Adipocyte (in vitro differentiated cells): ENCODE data around the gene AGPS.
A peak's percentile ranks its signal among the peaks of the same experiment; 100 is the strongest.

Source experiments
- DNase-seq: peaks from one replicate; pipeline ENCODE4 v3.0.0-alpha.2; 2015; ENCODE audit warnings: low read depth
- H3K27me3 ChIP-seq: replicated peaks from 2 replicates; pipeline ENCODE4 v1.7.0; 2013; ENCODE audit warnings: mild to moderate bottlenecking, low read length, moderate library complexity; ENCODE audit not compliant: control insufficient read depth, insufficient read depth
- H3K36me3 ChIP-seq: 2 replicates; pipeline ENCODE4 v1.7.0; 2013; ENCODE audit warnings: low read length, mild to moderate bottlenecking, moderate library complexity; ENCODE audit not compliant: control insufficient read depth, insufficient read depth, severe bottlenecking
- H3K4me1 ChIP-seq: 2 replicates; pipeline ENCODE4 v1.7.0; 2013; ENCODE audit warnings: mild to moderate bottlenecking, low read length, moderate library complexity; ENCODE audit not compliant: control insufficient read depth, insufficient read depth
- H3K4me3 ChIP-seq: 2 replicates; pipeline ENCODE4 v1.7.0; 2013; ENCODE audit warnings: mild to moderate bottlenecking, low read length, moderate library complexity
- H3K9ac ChIP-seq: 2 replicates; pipeline ENCODE4 v1.7.0; 2013; ENCODE audit warnings: mild to moderate bottlenecking, low read length, moderate library complexity
- H3K9me3 ChIP-seq: 2 replicates; pipeline ENCODE4 v1.7.0; 2013; ENCODE audit warnings: mild to moderate bottlenecking, low read length, moderate library complexity; ENCODE audit not compliant: control insufficient read depth

The AGPS gene

GRCh38 chr2:177553176-177553884 is 160.8 kb downstream of the AGPS start:
- peak; percentile 62 for DNase-seq
- Histone ChIP-seq H3K9me3 (no peaks in the 10 kb centered on the region), H3K4me3 (peak overlapping the region; percentile 97)

GRCh38 chr2:177554365-177554764 is 161.8 kb downstream of the AGPS start:
- no peaks in the 10 kb centered on the region for H3K36me3 ChIP-seq
- no peak for DNase-seq

More at GRCh38 chr2:177553176-177553884, 160.8 kb downstream of the AGPS start:
- peak overlapping the region; percentile 91 for H3K9ac ChIP-seq
- peaks cover 7% of the 10 kb centered on the region for H3K4me1 ChIP-seq
- no peaks in the 10 kb centered on the region for H3K36me3 ChIP-seq
- no peaks in the 10 kb centered on the region for H3K27me3 ChIP-seq

DNA sequence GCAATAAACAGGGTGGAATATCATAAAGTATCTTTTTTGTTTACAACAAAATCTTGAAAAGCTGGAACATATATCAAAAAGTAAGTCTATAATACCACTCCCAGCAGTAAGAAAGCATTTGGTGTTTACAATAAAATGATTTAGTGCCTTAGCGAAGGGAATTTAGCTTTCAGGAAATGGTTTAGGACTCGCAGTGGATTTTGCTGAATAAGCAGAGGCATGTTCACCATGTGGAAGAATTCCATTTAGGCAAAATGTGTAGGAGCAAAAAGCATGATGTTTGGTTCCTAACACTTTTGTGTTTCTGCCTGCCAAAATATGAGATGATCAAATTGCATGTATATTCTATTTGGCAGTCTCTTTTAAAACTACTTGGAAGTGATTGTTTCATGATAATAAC is 163.6 kb downstream of the AGPS start:
- DNase-seq, result no peak
- no peaks in the 10 kb centered on the region for H3K36me3 ChIP-seq

More at GRCh38 chr2:177554365-177554764, 161.8 kb downstream of the AGPS start:
- Histone ChIP-seq H3K4me3 (no peak overlapping the region), H3K9me3 (no peaks in the 10 kb centered on the region), H3K9ac (no peak overlapping the region), H3K27me3 (no peaks in the 10 kb centered on the region), H3K4me1 (peaks cover 7% of the 10 kb centered on the region)

GRCh38 chr2:177557794-177558193 is 165.2 kb downstream of the AGPS start:
- no peaks in the 10 kb centered on the region for H3K9me3 ChIP-seq
- H3K4me3 ChIP-seq, result no peak overlapping the region
- H3K27me3 ChIP-seq, result no peaks in the 10 kb centered on the region

More for the DNA sequence above, 163.6 kb downstream of the AGPS start:
- Histone ChIP-seq H3K9me3 (no peaks in the 10 kb centered on the region), H3K27me3 (no peaks in the 10 kb centered on the region), H3K4me3 (no peak overlapping the region), H3K9ac (no peak overlapping the region), H3K4me1 (peaks cover 7% of the 10 kb centered on the region)

DNA sequence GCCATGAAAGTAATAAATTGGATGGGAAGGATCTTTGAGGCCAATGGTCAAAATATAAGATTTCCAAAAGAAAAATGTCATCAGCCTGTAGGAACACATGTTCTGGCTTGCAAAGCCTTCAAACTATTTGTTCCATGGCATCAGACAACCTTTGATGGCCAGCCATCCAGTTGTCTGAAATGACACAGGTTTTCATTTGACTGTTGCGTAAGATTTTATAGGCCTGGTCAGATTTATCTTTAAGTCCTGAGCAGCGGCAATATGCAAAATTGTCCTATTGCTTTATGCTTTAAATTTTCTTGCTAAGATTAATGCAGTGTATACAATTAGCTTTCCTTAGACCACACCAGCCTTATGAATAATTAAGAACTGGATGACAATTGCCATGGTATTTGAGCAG is 167.1 kb downstream of the AGPS start:
- no peak overlapping the region for H3K9ac ChIP-seq
- H3K36me3 ChIP-seq, result no peaks in the 10 kb centered on the region
- no peak for DNase-seq
- no peaks in the 10 kb centered on the region for H3K27me3 ChIP-seq
- H3K4me3 ChIP-seq, result no peak overlapping the region
- no peaks in the 10 kb centered on the region for H3K9me3 ChIP-seq
- H3K4me1 ChIP-seq, result no peaks in the 10 kb centered on the region

More at GRCh38 chr2:177557794-177558193, 165.2 kb downstream of the AGPS start:
- Histone ChIP-seq H3K36me3 (no peaks in the 10 kb centered on the region), H3K4me1 (peaks cover 4% of the 10 kb centered on the region), H3K9ac (no peak overlapping the region)
- DNase-seq, result no peak

DNA sequence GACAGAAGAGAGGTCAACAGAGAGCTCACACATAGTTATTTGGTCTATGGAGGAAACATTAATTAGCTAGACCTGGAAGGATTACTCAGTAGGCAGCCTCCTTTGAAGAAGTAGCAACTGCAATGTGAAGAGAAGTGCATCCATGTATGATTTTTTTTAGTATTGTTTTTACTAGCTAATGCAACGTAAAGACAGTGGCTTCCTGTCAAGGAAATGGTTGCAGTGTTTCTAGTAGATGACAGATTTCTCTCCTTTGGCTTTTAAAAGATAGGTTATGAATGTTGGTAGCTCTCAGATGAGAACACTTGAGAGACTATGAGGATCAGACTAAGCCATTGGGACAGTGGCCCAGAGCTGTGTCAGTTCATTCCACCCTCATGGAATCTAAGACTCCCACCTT is 175.8 kb downstream of the AGPS start:
- Histone ChIP-seq H3K9me3 (no peaks in the 10 kb centered on the region), H3K4me1 (peaks cover 5% of the 10 kb centered on the region), H3K9ac (no peak overlapping the region), H3K4me3 (no peak overlapping the region), H3K27me3 (peaks cover 10% of the 10 kb centered on the region), H3K36me3 (no peaks in the 10 kb centered on the region)
- DNase-seq, result no peak

- no peaks in the 10 kb centered on the region for H3K36me3 ChIP-seq
- H3K27me3 ChIP-seq, result peaks cover 10% of the 10 kb centered on the region
- H3K9me3 ChIP-seq, result no peaks in the 10 kb centered on the region
- no peak overlapping the region for H3K4me3 ChIP-seq
- no peak for DNase-seq
- H3K9ac ChIP-seq, result no peak overlapping the region
- peaks cover 5% of the 10 kb centered on the region for H3K4me1 ChIP-seq
Measured at GRCh38 chr2:177568893-177569292, 176.3 kb downstream of the AGPS start.

DNA sequence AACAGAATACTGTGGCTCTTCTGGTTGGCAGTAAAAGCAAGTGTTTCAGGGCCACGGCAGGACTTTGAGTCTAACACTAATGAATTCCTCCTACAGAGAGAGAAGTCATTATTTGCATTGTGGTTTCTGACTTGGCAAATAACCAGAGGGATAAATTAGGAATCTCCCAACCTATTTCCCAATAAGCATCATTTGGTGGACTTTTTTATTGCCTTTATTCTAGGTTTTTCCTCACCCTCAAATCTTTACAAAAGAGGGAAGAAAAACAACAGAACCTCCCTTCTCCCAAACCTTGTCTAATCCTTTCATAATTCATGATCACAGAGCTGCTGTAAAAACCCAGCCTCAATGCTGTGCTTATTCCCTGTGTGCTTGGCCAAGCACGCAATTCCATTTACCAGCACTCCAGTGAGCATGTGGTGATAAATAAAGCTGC is 179.7 kb downstream of the AGPS start:
- no peak overlapping the region for H3K9ac ChIP-seq
- no peak for DNase-seq
- peaks cover 10% of the 10 kb centered on the region for H3K27me3 ChIP-seq
- no peak overlapping the region for H3K4me3 ChIP-seq
- no peaks in the 10 kb centered on the region for H3K36me3 ChIP-seq
- H3K9me3 ChIP-seq, result no peaks in the 10 kb centered on the region
- peaks cover 5% of the 10 kb centered on the region for H3K4me1 ChIP-seq

GRCh38 chr2:177573120-177573519 is 180.5 kb downstream of the AGPS start:
- H3K4me3 ChIP-seq, result no peak overlapping the region
- no peak overlapping the region for H3K9ac ChIP-seq
- H3K27me3 ChIP-seq, result peaks cover 10% of the 10 kb centered on the region
- H3K4me1 ChIP-seq, result peaks cover 5% of the 10 kb centered on the region
- no peaks in the 10 kb centered on the region for H3K9me3 ChIP-seq
- H3K36me3 ChIP-seq, result no peaks in the 10 kb centered on the region
- DNase-seq, result no peak

GRCh38 chr2:177574356-177574755 is 181.8 kb downstream of the AGPS start:
- Histone ChIP-seq H3K9ac (no peak overlapping the region), H3K36me3 (no peaks in the 10 kb centered on the region), H3K4me3 (no peak overlapping the region), H3K4me1 (peaks cover 5% of the 10 kb centered on the region), H3K9me3 (no peaks in the 10 kb centered on the region), H3K27me3 (peaks cover 6% of the 10 kb centered on the region)
- DNase-seq, result no peak

DNA sequence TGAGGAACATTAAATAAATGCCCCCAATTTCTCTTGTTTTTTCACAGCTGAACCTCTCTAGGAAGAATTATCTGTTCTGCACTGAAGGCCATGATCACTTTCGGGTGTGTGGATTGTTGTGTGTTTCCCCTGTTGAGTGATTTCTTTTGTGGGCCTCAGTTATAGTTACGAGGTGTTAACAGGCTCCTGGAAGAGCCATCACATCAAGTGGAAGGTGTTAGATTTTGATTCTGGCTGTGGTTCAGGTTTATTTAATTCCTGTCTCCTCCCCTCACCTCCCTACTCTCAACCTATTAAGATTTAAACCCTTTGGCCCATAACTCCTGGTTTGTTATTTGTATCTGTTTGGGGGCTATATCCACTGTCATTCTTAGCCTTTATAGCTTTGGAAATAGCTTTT is 182.8 kb downstream of the AGPS start:
- Histone ChIP-seq H3K4me1 (peaks cover 5% of the 10 kb centered on the region), H3K4me3 (no peak overlapping the region), H3K9me3 (no peaks in the 10 kb centered on the region), H3K9ac (no peak overlapping the region), H3K36me3 (no peaks in the 10 kb centered on the region), H3K27me3 (no peaks in the 10 kb centered on the region)
- DNase-seq, result no peak

DNA sequence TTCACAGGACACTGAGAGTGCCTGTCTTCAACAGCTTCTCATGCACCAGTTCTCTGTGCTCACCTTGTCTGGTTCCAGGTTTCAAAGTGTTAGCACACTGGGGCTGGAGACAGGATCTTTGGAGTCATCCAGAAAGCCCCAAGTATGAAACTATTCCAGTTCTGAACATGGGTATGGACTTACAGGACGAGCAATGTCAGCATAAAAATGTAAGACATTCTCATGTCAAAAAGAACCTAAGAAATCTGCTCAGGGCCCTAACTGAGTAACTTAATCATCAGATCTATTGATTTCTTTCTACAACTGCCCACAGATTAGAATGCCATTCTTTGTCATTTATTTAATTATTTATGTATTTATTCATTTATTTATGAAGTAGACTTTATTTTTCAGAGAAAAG is 184.5 kb downstream of the AGPS start:
- Histone ChIP-seq H3K36me3 (no peaks in the 10 kb centered on the region), H3K4me1 (peaks cover 5% of the 10 kb centered on the region), H3K4me3 (no peak overlapping the region), H3K27me3 (no peaks in the 10 kb centered on the region), H3K9ac (no peak overlapping the region), H3K9me3 (no peaks in the 10 kb centered on the region)
- DNase-seq, result no peak
